Breast epithelium (tissue), 4 donors: ENCODE results near the gene LRRIQ4. TPM values are rescaled to one million over a fixed set of nuclear protein-coding genes. Genes with fewer than 3 reads are reported as not detected.

ENCODE experiments used
- DNase-seq, 2 donors: peaks; one replicate each; pipeline ENCODE4 v3.0.0-alpha.2; 2019; ENCODE audit warnings: low spot score in 2 of 2
- H3K27ac ChIP-seq, 2 donors: fragments of 200-600 bp; sonication (generic) in 1 of 2; one replicate each; pipeline ENCODE4 v1.5.1; 2016 to 2019; ENCODE audit warnings: mild to moderate bottlenecking in 1 of 2
- H3K27me3 ChIP-seq, 2 donors: fragments of 200-600 bp; sonication (generic) in 1 of 2; one replicate each; pipeline versions ENCODE4 v1.5.1 to v1.6.0; 2017 to 2019; ENCODE audit warnings: control low read depth in 1 of 2, mild to moderate bottlenecking in 1 of 2
- H3K36me3 ChIP-seq: fragments of 200-600 bp; one replicate; pipeline ENCODE4 v1.5.1; 2019
- H3K4me1 ChIP-seq, 2 donors: fragments of 200-600 bp; sonication (generic); one replicate each; pipeline ENCODE4 v1.5.1; 2016 to 2019; ENCODE audit warnings: control low read depth in 1 of 2
- H3K4me3 ChIP-seq, 3 donors: fragments of 200-600 bp; sonication (generic); 1 replicate in 2 of 3; 2 replicates in 1 of 3; pipeline ENCODE4 v1.5.1; 2016 to 2019; ENCODE audit warnings: mild to moderate bottlenecking in 3 of 3, moderate library complexity in 2 of 3
- H3K9me3 ChIP-seq, 2 donors: fragments of 200-600 bp; sonication (generic) in 1 of 2; one replicate each; pipeline ENCODE4 v1.5.1; 2016 to 2019; ENCODE audit warnings: control low read depth in 1 of 2
- POLR2A ChIP-seq: fragments of 450-650 bp; IDR thresholded peaks from one replicate; pipeline ENCODE4 v1.6.1; 2016; ENCODE audit warnings: antibody characterized with exemption, mild to moderate bottlenecking, moderate library complexity
- POLR2AphosphoS5 ChIP-seq, 3 donors: sonication (generic); formaldehyde crosslinking; IDR thresholded peaks; one replicate each; pipeline ENCODE4 v1.6.1; 2017; ENCODE audit warnings: antibody characterized with exemption in 3 of 3
- intact Hi-C: fragments of 100-400 bp; cut with DNase I; formaldehyde crosslinking; loops from one replicate; pipeline ENCODE4 v1.15.1; 2023; ENCODE audit warnings: low total_unique reads
- total RNA-seq, 3 donors: library from RNA; depleted of rRNA; stranded (reverse); fragments of >200 nt; gene quantifications; one replicate each; pipeline ENCODE4 v1.1.0, GENCODE V29; 2016
- TF ChIP-seq, protein P1 (sequence below), 3 donors: fragments of 450-650 bp; IDR thresholded peaks; one replicate each; pipeline ENCODE4 v1.5.1; 2016 to 2017; ENCODE audit warnings: antibody characterized with exemption in 3 of 3, mild to moderate bottlenecking in 3 of 3, moderate library complexity in 3 of 3

LRRIQ4 gene
- total RNA-seq, 3 donors from 2014 or later = 0.15 TPM; not detected in 2

DNA sequence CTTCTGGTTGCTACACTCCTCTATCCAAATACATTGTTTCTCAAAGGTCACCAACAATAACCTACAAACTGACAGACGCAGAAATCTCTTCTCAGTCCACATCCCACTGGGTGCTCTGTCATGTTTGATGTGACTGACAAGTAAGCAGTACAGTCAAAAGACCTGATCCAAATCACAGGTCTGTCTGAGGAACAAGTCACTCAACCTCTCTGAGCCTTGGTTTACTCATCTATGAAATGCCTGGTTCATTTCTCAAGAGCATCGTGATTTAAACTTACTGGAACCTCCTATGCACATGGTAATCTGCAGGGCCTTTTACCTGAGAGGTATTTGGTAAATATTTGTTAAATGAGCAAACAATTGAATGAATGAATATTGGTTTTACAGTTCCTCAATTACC, 51.6 kb downstream of the LRRIQ4 start:
- no peak for DNase-seq
- H3K27ac ChIP-seq = no peak overlapping the region
- H3K27me3 ChIP-seq = no peaks in the 10 kb centered on the region
- no peaks in the 10 kb centered on the region for H3K36me3 ChIP-seq
- TF ChIP-seq POLR2A (no peak), POLR2AphosphoS5 (IDR thresholded peaks at IDR 0.05) (no peak)
- TF ChIP-seq, protein P1, sequence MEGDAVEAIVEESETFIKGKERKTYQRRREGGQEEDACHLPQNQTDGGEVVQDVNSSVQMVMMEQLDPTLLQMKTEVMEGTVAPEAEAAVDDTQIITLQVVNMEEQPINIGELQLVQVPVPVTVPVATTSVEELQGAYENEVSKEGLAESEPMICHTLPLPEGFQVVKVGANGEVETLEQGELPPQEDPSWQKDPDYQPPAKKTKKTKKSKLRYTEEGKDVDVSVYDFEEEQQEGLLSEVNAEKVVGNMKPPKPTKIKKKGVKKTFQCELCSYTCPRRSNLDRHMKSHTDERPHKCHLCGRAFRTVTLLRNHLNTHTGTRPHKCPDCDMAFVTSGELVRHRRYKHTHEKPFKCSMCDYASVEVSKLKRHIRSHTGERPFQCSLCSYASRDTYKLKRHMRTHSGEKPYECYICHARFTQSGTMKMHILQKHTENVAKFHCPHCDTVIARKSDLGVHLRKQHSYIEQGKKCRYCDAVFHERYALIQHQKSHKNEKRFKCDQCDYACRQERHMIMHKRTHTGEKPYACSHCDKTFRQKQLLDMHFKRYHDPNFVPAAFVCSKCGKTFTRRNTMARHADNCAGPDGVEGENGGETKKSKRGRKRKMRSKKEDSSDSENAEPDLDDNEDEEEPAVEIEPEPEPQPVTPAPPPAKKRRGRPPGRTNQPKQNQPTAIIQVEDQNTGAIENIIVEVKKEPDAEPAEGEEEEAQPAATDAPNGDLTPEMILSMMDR (IDR thresholded peaks at IDR 0.05) = no peak
- H3K4me3 ChIP-seq = no peak overlapping the region
- H3K4me1 ChIP-seq = no peaks in the 10 kb centered on the region
- H3K9me3 ChIP-seq = no peaks in the 10 kb centered on the region
- intact Hi-C loops = no loop called here

- no peak overlapping the region for H3K4me3 ChIP-seq
- intact Hi-C loops = no loop called here
- no peaks in the 10 kb centered on the region for H3K4me1 ChIP-seq
- no peak for DNase-seq
- H3K9me3 ChIP-seq = no peaks in the 10 kb centered on the region
- H3K36me3 ChIP-seq = no peaks in the 10 kb centered on the region
- TF ChIP-seq POLR2AphosphoS5 (IDR thresholded peaks at IDR 0.05) (no peak), POLR2A (no peak)
- TF ChIP-seq, protein P1 (IDR thresholded peaks at IDR 0.05) = no peak
- H3K27me3 ChIP-seq = no peaks in the 10 kb centered on the region
- no peak overlapping the region for H3K27ac ChIP-seq
These were observed 52.6 kb downstream of the LRRIQ4 start for GRCh38 chr3:169865176-169865767.

DNA sequence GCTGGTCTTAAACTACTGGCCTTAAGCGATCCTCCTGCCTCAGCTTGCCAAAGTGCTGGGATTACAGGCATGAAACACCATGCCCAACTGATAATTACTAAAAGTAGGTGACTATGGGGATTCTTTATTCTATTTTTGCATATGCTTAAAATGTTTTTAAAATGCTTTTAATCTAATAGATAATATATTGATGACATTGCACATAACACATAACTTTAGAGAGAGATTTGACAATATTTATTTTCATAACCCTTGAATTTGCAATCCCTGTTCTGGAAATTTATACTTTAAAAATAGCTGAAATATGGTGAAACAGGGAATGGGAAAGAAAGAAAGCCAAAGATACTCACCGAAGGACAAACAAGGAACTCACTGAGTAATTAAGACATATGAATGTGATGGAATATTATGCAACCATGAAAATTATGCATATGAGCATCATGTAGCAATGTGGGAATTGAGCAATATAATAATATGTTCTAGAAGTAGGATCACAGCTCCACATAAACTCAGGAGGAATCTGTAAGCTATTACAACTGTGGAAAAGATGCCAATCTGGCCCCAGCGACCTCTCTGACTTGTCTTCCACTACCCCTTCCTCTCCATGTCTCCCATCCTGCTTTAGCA, 55.0 kb downstream of the LRRIQ4 start:
- H3K4me3 ChIP-seq = no peak overlapping the region

GRCh38 chr3:169868369-169868768, 55.7 kb downstream of the LRRIQ4 start:
- intact Hi-C loops = no loop called here
- H3K4me1 ChIP-seq = no peaks in the 10 kb centered on the region
- H3K4me3 ChIP-seq = no peak overlapping the region
- H3K27me3 ChIP-seq = no peaks in the 10 kb centered on the region
- no peaks in the 10 kb centered on the region for H3K36me3 ChIP-seq
- TF ChIP-seq POLR2AphosphoS5 (IDR thresholded peaks at IDR 0.05) (no peak), POLR2A (no peak)
- TF ChIP-seq, protein P1 (IDR thresholded peaks at IDR 0.05) = no peak
- H3K27ac ChIP-seq = no peak overlapping the region
- DNase-seq = no peak
- no peaks in the 10 kb centered on the region for H3K9me3 ChIP-seq

More for the DNA sequence above, 55.0 kb downstream of the LRRIQ4 start:
- no peak overlapping the region for H3K27ac ChIP-seq
- TF ChIP-seq POLR2A = no peak
- TF ChIP-seq, protein P1 (IDR thresholded peaks at IDR 0.05) = no peak
- no peak for TF ChIP-seq POLR2AphosphoS5 (IDR thresholded peaks at IDR 0.05)
- H3K36me3 ChIP-seq = no peaks in the 10 kb centered on the region
- intact Hi-C loops = no loop called here
- H3K4me1 ChIP-seq = no peaks in the 10 kb centered on the region
- no peak for DNase-seq
- H3K27me3 ChIP-seq = no peaks in the 10 kb centered on the region
- H3K9me3 ChIP-seq = no peaks in the 10 kb centered on the region

- DNase-seq = no peak
- Histone ChIP-seq H3K4me1 (no peaks in the 10 kb centered on the region), H3K27ac (no peak within 1 kb of the TSS), H3K4me3 (no peak within 1 kb of the TSS), H3K9me3 (no peaks in the 10 kb centered on the region), H3K36me3 (no peaks in the 10 kb centered on the region), H3K27me3 (no peaks in the 10 kb centered on the region)
- TF ChIP-seq POLR2A = no peak
- TF ChIP-seq, protein P1 (IDR thresholded peaks at IDR 0.05) = no peak
- no peak for TF ChIP-seq POLR2AphosphoS5 (IDR thresholded peaks at IDR 0.05)
- intact Hi-C loops = no loop called here
These were observed 57.0 kb downstream of the LRRIQ4 start, which contains the start of gene LRRC31 for GRCh38 chr3:169869484-169870220. Gene LRRC31, minus strand, starts transcription at chr3:169869935. Its CDS starts 128 bp downstream, at chr3:169869807.
